ENCODE measurements around the gene NMNAT3.

Gene NMNAT3

GRCh38 chr3:139541532-139542288 lies 136.1 kb downstream of the NMNAT3 start:
- no peaks in the 10 kb centered on the region for H3K4me1 ChIP-seq (ENCODE audit: control insufficient read depth, insufficient read depth, low read length, unreplicated experiment)
- no peaks in the 10 kb centered on the region for H3K36me3 ChIP-seq (ENCODE audit: insufficient read depth, low read length)
- H3K27ac ChIP-seq (ENCODE audit: low read depth, low read length) = no peak overlapping the region
- no peaks in the 10 kb centered on the region for H3K79me2 ChIP-seq (ENCODE audit: control insufficient read depth, insufficient read depth, low read length, unreplicated experiment)
- no peak overlapping the region for H2AFZ ChIP-seq (ENCODE audit: low read length, unreplicated experiment)
- no peak overlapping the region for H3K4me3 ChIP-seq (ENCODE audit: low read depth, low read length)
- peaks cover 22% of the 10 kb centered on the region for H3K27me3 ChIP-seq (ENCODE audit: insufficient read depth, low read length)

- Histone ChIP-seq H2AFZ (ENCODE audit: low read length, unreplicated experiment) (no peak overlapping the region), H3K4me3 (ENCODE audit: low read depth, low read length) (no peak overlapping the region), H3K27me3 (ENCODE audit: insufficient read depth, low read length) (peaks cover 22% of the 10 kb centered on the region), H3K36me3 (ENCODE audit: insufficient read depth, low read length) (no peaks in the 10 kb centered on the region), H3K4me1 (ENCODE audit: control insufficient read depth, insufficient read depth, low read length, unreplicated experiment) (no peaks in the 10 kb centered on the region), H3K79me2 (ENCODE audit: control insufficient read depth, insufficient read depth, low read length, unreplicated experiment) (no peaks in the 10 kb centered on the region), H3K27ac (ENCODE audit: low read depth, low read length) (no peak overlapping the region)
Observed at GRCh38 chr3:139540651-139541531, 136.9 kb downstream of the NMNAT3 start.

GRCh38 chr3:139538733-139539132 lies 139.0 kb downstream of the NMNAT3 start:
- H3K27ac ChIP-seq (ENCODE audit: low read depth, low read length) = no peak overlapping the region
- H2AFZ ChIP-seq (ENCODE audit: low read length, unreplicated experiment) = no peak overlapping the region
- no peaks in the 10 kb centered on the region for H3K79me2 ChIP-seq (ENCODE audit: control insufficient read depth, insufficient read depth, low read length, unreplicated experiment)
- no peak overlapping the region for H3K4me3 ChIP-seq (ENCODE audit: low read depth, low read length)
- no peaks in the 10 kb centered on the region for H3K4me1 ChIP-seq (ENCODE audit: control insufficient read depth, insufficient read depth, low read length, unreplicated experiment)
- peaks cover 22% of the 10 kb centered on the region for H3K27me3 ChIP-seq (ENCODE audit: insufficient read depth, low read length)
- no peaks in the 10 kb centered on the region for H3K36me3 ChIP-seq (ENCODE audit: insufficient read depth, low read length)

- Histone ChIP-seq H3K36me3 (ENCODE audit: insufficient read depth, low read length) (no peaks in the 10 kb centered on the region), H3K4me3 (ENCODE audit: low read depth, low read length) (no peak overlapping the region), H2AFZ (ENCODE audit: low read length, unreplicated experiment) (no peak overlapping the region), H3K4me1 (ENCODE audit: control insufficient read depth, insufficient read depth, low read length, unreplicated experiment) (no peaks in the 10 kb centered on the region), H3K79me2 (ENCODE audit: control insufficient read depth, insufficient read depth, low read length, unreplicated experiment) (no peaks in the 10 kb centered on the region), H3K27ac (ENCODE audit: low read depth, low read length) (no peak overlapping the region), H3K27me3 (ENCODE audit: insufficient read depth, low read length) (peaks cover 22% of the 10 kb centered on the region)
Observed at GRCh38 chr3:139537795-139538621, 139.8 kb downstream of the NMNAT3 start.

GRCh38 chr3:139537361-139537760 lies 140.4 kb downstream of the NMNAT3 start:
- Histone ChIP-seq H3K4me3 (ENCODE audit: low read depth, low read length) (no peak overlapping the region), H2AFZ (ENCODE audit: low read length, unreplicated experiment) (no peak overlapping the region), H3K27ac (ENCODE audit: low read depth, low read length) (no peak overlapping the region), H3K4me1 (ENCODE audit: control insufficient read depth, insufficient read depth, low read length, unreplicated experiment) (no peaks in the 10 kb centered on the region), H3K79me2 (ENCODE audit: control insufficient read depth, insufficient read depth, low read length, unreplicated experiment) (no peaks in the 10 kb centered on the region), H3K27me3 (ENCODE audit: insufficient read depth, low read length) (peaks cover 22% of the 10 kb centered on the region), H3K36me3 (ENCODE audit: insufficient read depth, low read length) (no peaks in the 10 kb centered on the region)

- no peak overlapping the region for H3K27ac ChIP-seq (ENCODE audit: low read depth, low read length)
- H3K36me3 ChIP-seq (ENCODE audit: insufficient read depth, low read length) = no peaks in the 10 kb centered on the region
- H2AFZ ChIP-seq (ENCODE audit: low read length, unreplicated experiment) = no peak overlapping the region
- no peak overlapping the region for H3K4me3 ChIP-seq (ENCODE audit: low read depth, low read length)
- peaks cover 17% of the 10 kb centered on the region for H3K27me3 ChIP-seq (ENCODE audit: insufficient read depth, low read length)
- no peaks in the 10 kb centered on the region for H3K4me1 ChIP-seq (ENCODE audit: control insufficient read depth, insufficient read depth, low read length, unreplicated experiment)
- H3K79me2 ChIP-seq (ENCODE audit: control insufficient read depth, insufficient read depth, low read length, unreplicated experiment) = no peaks in the 10 kb centered on the region
Observed at GRCh38 chr3:139534992-139535879, 142.5 kb downstream of the NMNAT3 start.

- Histone ChIP-seq H3K4me3 (ENCODE audit: low read depth, low read length) (no peak overlapping the region), H3K27me3 (ENCODE audit: insufficient read depth, low read length) (peaks cover 12% of the 10 kb centered on the region), H2AFZ (ENCODE audit: low read length, unreplicated experiment) (no peak overlapping the region), H3K27ac (ENCODE audit: low read depth, low read length) (no peak overlapping the region), H3K4me1 (ENCODE audit: control insufficient read depth, insufficient read depth, low read length, unreplicated experiment) (no peaks in the 10 kb centered on the region), H3K79me2 (ENCODE audit: control insufficient read depth, insufficient read depth, low read length, unreplicated experiment) (no peaks in the 10 kb centered on the region), H3K36me3 (ENCODE audit: insufficient read depth, low read length) (no peaks in the 10 kb centered on the region)
Observed at GRCh38 chr3:139534455-139534812, 143.3 kb downstream of the NMNAT3 start.

- Histone ChIP-seq H3K79me2 (ENCODE audit: control insufficient read depth, insufficient read depth, low read length, unreplicated experiment) (no peaks in the 10 kb centered on the region), H3K4me3 (ENCODE audit: low read depth, low read length) (no peak overlapping the region), H3K36me3 (ENCODE audit: insufficient read depth, low read length) (no peaks in the 10 kb centered on the region), H3K4me1 (ENCODE audit: control insufficient read depth, insufficient read depth, low read length, unreplicated experiment) (no peaks in the 10 kb centered on the region), H2AFZ (ENCODE audit: low read length, unreplicated experiment) (no peak overlapping the region), H3K27ac (ENCODE audit: low read depth, low read length) (no peak overlapping the region), H3K27me3 (ENCODE audit: insufficient read depth, low read length) (peaks cover 7% of the 10 kb centered on the region)
Observed at GRCh38 chr3:139533781-139534454, 143.9 kb downstream of the NMNAT3 start.

GRCh38 chr3:139532976-139533375 lies 144.8 kb downstream of the NMNAT3 start:
- Histone ChIP-seq H3K36me3 (ENCODE audit: insufficient read depth, low read length) (no peaks in the 10 kb centered on the region), H2AFZ (ENCODE audit: low read length, unreplicated experiment) (no peak overlapping the region), H3K27ac (ENCODE audit: low read depth, low read length) (no peak overlapping the region), H3K79me2 (ENCODE audit: control insufficient read depth, insufficient read depth, low read length, unreplicated experiment) (no peaks in the 10 kb centered on the region), H3K4me1 (ENCODE audit: control insufficient read depth, insufficient read depth, low read length, unreplicated experiment) (no peaks in the 10 kb centered on the region), H3K27me3 (ENCODE audit: insufficient read depth, low read length) (no peaks in the 10 kb centered on the region; the same call in 1 of the 2 replicates), H3K4me3 (ENCODE audit: low read depth, low read length) (no peak overlapping the region)

All from ACC112 (cell line).